ENCODE results near the gene GSC2.

DNA sequence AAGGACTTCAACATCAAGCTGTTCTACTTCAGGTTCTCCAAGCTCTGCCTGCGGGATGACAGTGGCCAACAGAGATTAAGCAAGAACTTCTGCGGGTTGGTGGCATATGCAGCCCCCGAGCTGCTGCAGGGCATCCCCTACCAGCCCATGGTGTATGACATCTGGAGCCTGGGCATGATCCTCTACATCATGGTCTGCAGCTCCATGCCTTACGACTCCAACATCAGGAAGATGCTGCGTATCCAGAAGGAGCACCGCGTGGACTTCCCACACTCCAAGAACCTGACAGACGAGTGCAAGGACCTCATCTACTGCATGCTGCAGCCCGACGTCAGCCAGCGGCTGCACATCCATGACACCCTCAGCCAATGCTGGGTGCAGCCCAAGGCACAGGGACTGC is 25.1 kb downstream of the GSC2 start:
- no peak for TF ChIP-seq TAF1 (IDR thresholded peaks at IDR 0.05; ENCODE audit: low read depth)
- TF ChIP-seq CREB1 (IDR thresholded peaks at IDR 0.05; ENCODE audit: low read depth), result no peak
- no peak for TF ChIP-seq NFIC (IDR thresholded peaks at IDR 0.05)
- no peak for TF ChIP-seq EGR1 (IDR thresholded peaks at IDR 0.05)
- TF ChIP-seq EP300 (IDR thresholded peaks at IDR 0.05; ENCODE audit: borderline replicate concordance), result no peak
- TF ChIP-seq MAX (IDR thresholded peaks at IDR 0.05), result no peak
- TF ChIP-seq, protein P1, sequence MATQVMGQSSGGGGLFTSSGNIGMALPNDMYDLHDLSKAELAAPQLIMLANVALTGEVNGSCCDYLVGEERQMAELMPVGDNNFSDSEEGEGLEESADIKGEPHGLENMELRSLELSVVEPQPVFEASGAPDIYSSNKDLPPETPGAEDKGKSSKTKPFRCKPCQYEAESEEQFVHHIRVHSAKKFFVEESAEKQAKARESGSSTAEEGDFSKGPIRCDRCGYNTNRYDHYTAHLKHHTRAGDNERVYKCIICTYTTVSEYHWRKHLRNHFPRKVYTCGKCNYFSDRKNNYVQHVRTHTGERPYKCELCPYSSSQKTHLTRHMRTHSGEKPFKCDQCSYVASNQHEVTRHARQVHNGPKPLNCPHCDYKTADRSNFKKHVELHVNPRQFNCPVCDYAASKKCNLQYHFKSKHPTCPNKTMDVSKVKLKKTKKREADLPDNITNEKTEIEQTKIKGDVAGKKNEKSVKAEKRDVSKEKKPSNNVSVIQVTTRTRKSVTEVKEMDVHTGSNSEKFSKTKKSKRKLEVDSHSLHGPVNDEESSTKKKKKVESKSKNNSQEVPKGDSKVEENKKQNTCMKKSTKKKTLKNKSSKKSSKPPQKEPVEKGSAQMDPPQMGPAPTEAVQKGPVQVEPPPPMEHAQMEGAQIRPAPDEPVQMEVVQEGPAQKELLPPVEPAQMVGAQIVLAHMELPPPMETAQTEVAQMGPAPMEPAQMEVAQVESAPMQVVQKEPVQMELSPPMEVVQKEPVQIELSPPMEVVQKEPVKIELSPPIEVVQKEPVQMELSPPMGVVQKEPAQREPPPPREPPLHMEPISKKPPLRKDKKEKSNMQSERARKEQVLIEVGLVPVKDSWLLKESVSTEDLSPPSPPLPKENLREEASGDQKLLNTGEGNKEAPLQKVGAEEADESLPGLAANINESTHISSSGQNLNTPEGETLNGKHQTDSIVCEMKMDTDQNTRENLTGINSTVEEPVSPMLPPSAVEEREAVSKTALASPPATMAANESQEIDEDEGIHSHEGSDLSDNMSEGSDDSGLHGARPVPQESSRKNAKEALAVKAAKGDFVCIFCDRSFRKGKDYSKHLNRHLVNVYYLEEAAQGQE (IDR thresholded peaks at IDR 0.05; ENCODE audit: low read depth), result no peak
- TF ChIP-seq YY1 (IDR thresholded peaks at IDR 0.05; ENCODE audit: low read depth), result no peak
- TF ChIP-seq ZBTB7A (IDR thresholded peaks at IDR 0.05; ENCODE audit: low read depth), result no peak
- TF ChIP-seq RAD21 (IDR thresholded peaks at IDR 0.05; ENCODE audit: low read depth), result no peak
- TF ChIP-seq CEBPB (IDR thresholded peaks at IDR 0.05), result no peak
- TF ChIP-seq, protein P2, sequence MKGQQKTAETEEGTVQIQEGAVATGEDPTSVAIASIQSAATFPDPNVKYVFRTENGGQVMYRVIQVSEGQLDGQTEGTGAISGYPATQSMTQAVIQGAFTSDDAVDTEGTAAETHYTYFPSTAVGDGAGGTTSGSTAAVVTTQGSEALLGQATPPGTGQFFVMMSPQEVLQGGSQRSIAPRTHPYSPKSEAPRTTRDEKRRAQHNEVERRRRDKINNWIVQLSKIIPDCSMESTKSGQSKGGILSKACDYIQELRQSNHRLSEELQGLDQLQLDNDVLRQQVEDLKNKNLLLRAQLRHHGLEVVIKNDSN (IDR thresholded peaks at IDR 0.05), result no peak
- no peak for TF ChIP-seq TCF12 (IDR thresholded peaks at IDR 0.05; ENCODE audit: low read depth)
